ENCODE data around the gene OSBPL6. TPM values are rescaled to one million over a fixed set of nuclear protein-coding genes. Genes with fewer than 3 reads are reported as not detected.

The OSBPL6 gene
- total and polyA plus RNA-seq, 9 of the 15 experiments (the other 6 are each of a cell fraction or from before 2014, with no cell fraction given): 3.4 to 12.7 (median 9.3) TPM

DNA sequence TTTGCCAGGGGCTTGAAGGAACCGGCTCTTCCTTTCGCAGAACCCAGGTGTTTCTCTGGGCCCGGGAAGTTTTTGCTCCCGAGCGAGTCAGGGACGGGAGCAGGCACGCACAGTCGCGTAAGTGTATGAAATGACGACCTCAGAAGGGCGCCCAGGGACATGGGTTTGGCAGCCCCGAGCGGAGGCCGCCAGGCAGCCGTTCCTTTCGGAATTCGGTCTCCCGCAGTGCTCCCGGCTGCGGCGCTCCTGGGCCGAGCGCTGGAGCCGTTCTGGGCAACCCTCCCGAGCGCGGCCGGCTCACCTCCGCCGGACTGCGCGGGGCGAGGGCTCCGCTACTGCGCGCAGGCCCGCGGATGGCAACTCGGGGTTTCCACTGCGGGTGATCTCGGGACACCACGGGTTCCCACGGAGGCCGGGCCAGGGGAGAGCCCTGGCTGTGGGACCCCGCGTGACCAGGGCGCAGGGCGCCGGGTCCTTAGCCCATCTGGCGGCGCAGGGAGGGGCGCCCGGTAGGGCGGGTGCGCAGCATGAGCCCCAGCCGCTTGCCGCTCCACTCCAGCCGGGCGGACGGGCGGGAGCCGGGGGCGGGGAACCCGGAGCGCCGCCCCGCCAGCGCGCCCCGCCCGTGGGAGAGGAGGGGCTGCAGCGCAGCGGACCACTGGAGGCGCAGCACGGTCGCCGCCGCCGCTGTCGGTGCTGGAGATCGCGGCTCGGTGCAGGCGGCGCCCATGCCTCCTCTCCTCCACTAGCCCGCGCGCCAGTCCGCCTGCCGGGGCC lies at the start of gene OSBPL6 (continued):
- TF ChIP-seq, protein P1, sequence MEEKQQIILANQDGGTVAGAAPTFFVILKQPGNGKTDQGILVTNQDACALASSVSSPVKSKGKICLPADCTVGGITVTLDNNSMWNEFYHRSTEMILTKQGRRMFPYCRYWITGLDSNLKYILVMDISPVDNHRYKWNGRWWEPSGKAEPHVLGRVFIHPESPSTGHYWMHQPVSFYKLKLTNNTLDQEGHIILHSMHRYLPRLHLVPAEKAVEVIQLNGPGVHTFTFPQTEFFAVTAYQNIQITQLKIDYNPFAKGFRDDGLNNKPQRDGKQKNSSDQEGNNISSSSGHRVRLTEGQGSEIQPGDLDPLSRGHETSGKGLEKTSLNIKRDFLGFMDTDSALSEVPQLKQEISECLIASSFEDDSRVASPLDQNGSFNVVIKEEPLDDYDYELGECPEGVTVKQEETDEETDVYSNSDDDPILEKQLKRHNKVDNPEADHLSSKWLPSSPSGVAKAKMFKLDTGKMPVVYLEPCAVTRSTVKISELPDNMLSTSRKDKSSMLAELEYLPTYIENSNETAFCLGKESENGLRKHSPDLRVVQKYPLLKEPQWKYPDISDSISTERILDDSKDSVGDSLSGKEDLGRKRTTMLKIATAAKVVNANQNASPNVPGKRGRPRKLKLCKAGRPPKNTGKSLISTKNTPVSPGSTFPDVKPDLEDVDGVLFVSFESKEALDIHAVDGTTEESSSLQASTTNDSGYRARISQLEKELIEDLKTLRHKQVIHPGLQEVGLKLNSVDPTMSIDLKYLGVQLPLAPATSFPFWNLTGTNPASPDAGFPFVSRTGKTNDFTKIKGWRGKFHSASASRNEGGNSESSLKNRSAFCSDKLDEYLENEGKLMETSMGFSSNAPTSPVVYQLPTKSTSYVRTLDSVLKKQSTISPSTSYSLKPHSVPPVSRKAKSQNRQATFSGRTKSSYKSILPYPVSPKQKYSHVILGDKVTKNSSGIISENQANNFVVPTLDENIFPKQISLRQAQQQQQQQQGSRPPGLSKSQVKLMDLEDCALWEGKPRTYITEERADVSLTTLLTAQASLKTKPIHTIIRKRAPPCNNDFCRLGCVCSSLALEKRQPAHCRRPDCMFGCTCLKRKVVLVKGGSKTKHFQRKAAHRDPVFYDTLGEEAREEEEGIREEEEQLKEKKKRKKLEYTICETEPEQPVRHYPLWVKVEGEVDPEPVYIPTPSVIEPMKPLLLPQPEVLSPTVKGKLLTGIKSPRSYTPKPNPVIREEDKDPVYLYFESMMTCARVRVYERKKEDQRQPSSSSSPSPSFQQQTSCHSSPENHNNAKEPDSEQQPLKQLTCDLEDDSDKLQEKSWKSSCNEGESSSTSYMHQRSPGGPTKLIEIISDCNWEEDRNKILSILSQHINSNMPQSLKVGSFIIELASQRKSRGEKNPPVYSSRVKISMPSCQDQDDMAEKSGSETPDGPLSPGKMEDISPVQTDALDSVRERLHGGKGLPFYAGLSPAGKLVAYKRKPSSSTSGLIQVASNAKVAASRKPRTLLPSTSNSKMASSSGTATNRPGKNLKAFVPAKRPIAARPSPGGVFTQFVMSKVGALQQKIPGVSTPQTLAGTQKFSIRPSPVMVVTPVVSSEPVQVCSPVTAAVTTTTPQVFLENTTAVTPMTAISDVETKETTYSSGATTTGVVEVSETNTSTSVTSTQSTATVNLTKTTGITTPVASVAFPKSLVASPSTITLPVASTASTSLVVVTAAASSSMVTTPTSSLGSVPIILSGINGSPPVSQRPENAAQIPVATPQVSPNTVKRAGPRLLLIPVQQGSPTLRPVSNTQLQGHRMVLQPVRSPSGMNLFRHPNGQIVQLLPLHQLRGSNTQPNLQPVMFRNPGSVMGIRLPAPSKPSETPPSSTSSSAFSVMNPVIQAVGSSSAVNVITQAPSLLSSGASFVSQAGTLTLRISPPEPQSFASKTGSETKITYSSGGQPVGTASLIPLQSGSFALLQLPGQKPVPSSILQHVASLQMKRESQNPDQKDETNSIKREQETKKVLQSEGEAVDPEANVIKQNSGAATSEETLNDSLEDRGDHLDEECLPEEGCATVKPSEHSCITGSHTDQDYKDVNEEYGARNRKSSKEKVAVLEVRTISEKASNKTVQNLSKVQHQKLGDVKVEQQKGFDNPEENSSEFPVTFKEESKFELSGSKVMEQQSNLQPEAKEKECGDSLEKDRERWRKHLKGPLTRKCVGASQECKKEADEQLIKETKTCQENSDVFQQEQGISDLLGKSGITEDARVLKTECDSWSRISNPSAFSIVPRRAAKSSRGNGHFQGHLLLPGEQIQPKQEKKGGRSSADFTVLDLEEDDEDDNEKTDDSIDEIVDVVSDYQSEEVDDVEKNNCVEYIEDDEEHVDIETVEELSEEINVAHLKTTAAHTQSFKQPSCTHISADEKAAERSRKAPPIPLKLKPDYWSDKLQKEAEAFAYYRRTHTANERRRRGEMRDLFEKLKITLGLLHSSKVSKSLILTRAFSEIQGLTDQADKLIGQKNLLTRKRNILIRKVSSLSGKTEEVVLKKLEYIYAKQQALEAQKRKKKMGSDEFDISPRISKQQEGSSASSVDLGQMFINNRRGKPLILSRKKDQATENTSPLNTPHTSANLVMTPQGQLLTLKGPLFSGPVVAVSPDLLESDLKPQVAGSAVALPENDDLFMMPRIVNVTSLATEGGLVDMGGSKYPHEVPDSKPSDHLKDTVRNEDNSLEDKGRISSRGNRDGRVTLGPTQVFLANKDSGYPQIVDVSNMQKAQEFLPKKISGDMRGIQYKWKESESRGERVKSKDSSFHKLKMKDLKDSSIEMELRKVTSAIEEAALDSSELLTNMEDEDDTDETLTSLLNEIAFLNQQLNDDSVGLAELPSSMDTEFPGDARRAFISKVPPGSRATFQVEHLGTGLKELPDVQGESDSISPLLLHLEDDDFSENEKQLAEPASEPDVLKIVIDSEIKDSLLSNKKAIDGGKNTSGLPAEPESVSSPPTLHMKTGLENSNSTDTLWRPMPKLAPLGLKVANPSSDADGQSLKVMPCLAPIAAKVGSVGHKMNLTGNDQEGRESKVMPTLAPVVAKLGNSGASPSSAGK (IDR thresholded peaks at IDR 0.05): peak; percentile 54; the same call in 1 of the 2 replicates
- 0 out of 2 replicates have a peak, but pooled peaks have one; percentile 6 for TF ChIP-seq KLF13 (tag; IDR thresholded peaks at IDR 0.05; ENCODE audit: borderline replicate concordance, low read depth)
- no peak for TF ChIP-seq RFX1 (IDR thresholded peaks at IDR 0.05)
- TF ChIP-seq ZNF583 (CRISPR knock-in tag; IDR thresholded peaks at IDR 0.05): 0 out of 2 replicates have a peak, but pooled peaks have one; percentile 12
- TF ChIP-seq ILF3 (IDR thresholded peaks at IDR 0.05; ENCODE audit: borderline replicate concordance): peak; percentile 67; the same call in 1 of the 2 replicates
- no peak for TF ChIP-seq ATF1 (CRISPR knock-in tag; IDR thresholded peaks at IDR 0.05)
- TF ChIP-seq ATF1 (tag; IDR thresholded peaks at IDR 0.05): 0 out of 2 replicates have a peak, but pooled peaks have one; percentile 19
- TF ChIP-seq, protein P2, sequence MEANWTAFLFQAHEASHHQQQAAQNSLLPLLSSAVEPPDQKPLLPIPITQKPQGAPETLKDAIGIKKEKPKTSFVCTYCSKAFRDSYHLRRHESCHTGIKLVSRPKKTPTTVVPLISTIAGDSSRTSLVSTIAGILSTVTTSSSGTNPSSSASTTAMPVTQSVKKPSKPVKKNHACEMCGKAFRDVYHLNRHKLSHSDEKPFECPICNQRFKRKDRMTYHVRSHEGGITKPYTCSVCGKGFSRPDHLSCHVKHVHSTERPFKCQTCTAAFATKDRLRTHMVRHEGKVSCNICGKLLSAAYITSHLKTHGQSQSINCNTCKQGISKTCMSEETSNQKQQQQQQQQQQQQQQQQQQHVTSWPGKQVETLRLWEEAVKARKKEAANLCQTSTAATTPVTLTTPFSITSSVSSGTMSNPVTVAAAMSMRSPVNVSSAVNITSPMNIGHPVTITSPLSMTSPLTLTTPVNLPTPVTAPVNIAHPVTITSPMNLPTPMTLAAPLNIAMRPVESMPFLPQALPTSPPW (CRISPR knock-in tag; IDR thresholded peaks at IDR 0.05): peak; percentile 87
